WERI-Rb-1 (cell line): Measurements from ENCODE around the gene TRAPPC5.

Experiments
- DNase-seq: peaks from one replicate; pipeline ENCODE4 v3.0.0-alpha.2; 2020
- H3K27ac ChIP-seq: fragments of 250-450 bp; sonication (Bioruptor Pico); 2 replicates; pipeline ENCODE4 v1.5.1; 2020; ENCODE audit warnings: mild to moderate bottlenecking, moderate library complexity
- H3K27me3 ChIP-seq: fragments of 250-450 bp; sonication (Bioruptor Pico); 2 replicates; pipeline ENCODE4 v1.5.1; 2021; ENCODE audit warnings: mild to moderate bottlenecking, low read depth, moderate library complexity; ENCODE audit not compliant: insufficient read depth, severe bottlenecking
- H3K36me3 ChIP-seq: fragments of 250-450 bp; sonication (Bioruptor Pico); 2 replicates; pipeline ENCODE4 v1.5.1; 2020; ENCODE audit warnings: mild to moderate bottlenecking, moderate library complexity
- H3K4me3 ChIP-seq: 2 replicates; pipeline ENCODE4 v1.5.1; 2011; ENCODE audit warnings: low read depth, mild to moderate bottlenecking, control low read depth, low read length
- H3K9me3 ChIP-seq: fragments of 250-450 bp; sonication (Bioruptor Pico); 2 replicates; pipeline ENCODE4 v1.5.1; 2021; ENCODE audit warnings: mild to moderate bottlenecking, moderate library complexity; ENCODE audit not compliant: severe bottlenecking
- CTCF ChIP-seq: IDR thresholded peaks from 2 replicates; pipeline ENCODE4 v1.5.1; 2011; ENCODE audit warnings: low read depth, mild to moderate bottlenecking, control low read depth, inconsistent platforms, low read length

Gene TRAPPC5

DNA sequence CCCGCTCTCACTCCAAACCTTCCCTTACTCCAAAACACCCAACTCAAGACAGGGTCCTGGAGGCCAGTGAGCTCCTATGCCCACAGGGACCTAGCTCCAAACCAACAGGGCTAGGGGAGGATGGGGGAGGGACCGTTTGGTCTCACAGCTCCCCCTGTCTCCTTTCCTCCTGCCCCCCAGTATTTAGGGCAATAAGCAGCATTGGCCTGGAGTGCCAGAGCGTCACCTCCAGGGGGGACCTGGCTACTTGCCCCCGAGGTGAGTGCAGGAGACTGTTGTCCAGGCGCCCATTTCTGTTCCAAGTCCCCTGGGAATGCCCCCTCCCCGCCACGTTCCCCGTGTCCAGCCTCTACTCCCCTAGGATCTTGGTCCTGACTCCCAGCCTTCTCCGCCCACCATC lies 11.0 kb upstream of the TRAPPC5 start:
- Histone ChIP-seq H3K9me3 (peaks cover 8% of the 10 kb centered on the region), H3K27me3 (no peaks in the 10 kb centered on the region), H3K36me3 (no peaks in the 10 kb centered on the region), H3K4me3 (no peak overlapping the region), H3K27ac (no peak overlapping the region)
- TF ChIP-seq CTCF, result no peak
- no peak for DNase-seq

DNA sequence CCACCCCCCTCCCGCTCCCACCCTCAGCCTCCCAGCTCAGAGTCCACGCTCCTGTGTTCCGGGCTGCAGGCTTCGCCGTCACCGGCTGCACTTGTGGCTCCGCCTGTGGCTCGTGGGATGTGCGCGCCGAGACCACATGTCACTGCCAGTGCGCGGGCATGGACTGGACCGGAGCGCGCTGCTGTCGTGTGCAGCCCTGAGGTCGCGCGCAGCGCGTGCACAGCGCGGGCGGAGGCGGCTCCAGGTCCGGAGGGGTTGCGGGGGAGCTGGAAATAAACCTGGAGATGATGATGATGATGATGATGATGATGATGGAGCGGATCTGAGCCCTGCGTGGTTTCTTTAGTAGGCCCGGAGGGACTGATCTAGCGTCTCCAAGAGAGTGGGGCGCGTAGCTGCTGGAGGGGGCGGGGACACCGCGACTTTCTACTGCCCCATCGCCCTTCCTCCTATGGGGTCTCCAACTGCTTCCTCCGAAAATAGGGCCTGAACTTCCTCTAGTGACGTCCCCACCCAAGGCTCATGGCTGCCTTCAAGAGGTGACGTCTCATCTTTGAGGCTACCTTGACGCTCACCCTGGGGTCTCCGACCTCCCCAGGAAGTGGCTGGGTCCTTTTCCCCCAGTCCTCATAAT lies 10.4 kb upstream of the TRAPPC5 start:
- no peak for TF ChIP-seq CTCF
- H3K27ac ChIP-seq, result no peak overlapping the region
- H3K36me3 ChIP-seq, result no peaks in the 10 kb centered on the region
- H3K4me3 ChIP-seq, result no peak overlapping the region
- no peak for DNase-seq
- no peaks in the 10 kb centered on the region for H3K27me3 ChIP-seq
- H3K9me3 ChIP-seq, result peaks cover 8% of the 10 kb centered on the region

- TF ChIP-seq CTCF, result no peak
- Histone ChIP-seq H3K9me3 (peaks cover 8% of the 10 kb centered on the region), H3K36me3 (no peaks in the 10 kb centered on the region), H3K4me3 (no peak overlapping the region), H3K27me3 (no peaks in the 10 kb centered on the region), H3K27ac (no peak overlapping the region)
- DNase-seq, result no peak
These were observed 9.8 kb upstream of the TRAPPC5 start for GRCh38 chr19:7670790-7671189.

- no peak for DNase-seq
- Histone ChIP-seq H3K27me3 (no peaks in the 10 kb centered on the region), H3K4me3 (no peak overlapping the region), H3K9me3 (peaks cover 8% of the 10 kb centered on the region), H3K27ac (no peak overlapping the region), H3K36me3 (no peaks in the 10 kb centered on the region)
- no peak for TF ChIP-seq CTCF
These were observed 8.1 kb upstream of the TRAPPC5 start for GRCh38 chr19:7672522-7672921.

GRCh38 chr19:7674010-7675005 lies 6.3 kb upstream of the TRAPPC5 start:
- no peak overlapping the region for H3K4me3 ChIP-seq
- DNase-seq, result peak; percentile 67
- peak overlapping the region; percentile 24; the same call in 1 of the 2 replicates for H3K27ac ChIP-seq

More at GRCh38 chr19:7674010-7675005, 6.3 kb upstream of the TRAPPC5 start:
- Histone ChIP-seq H3K9me3 (peaks cover 8% of the 10 kb centered on the region), H3K36me3 (no peaks in the 10 kb centered on the region), H3K27me3 (no peaks in the 10 kb centered on the region)
- TF ChIP-seq CTCF, result no peak
